ENCODE results near the gene HAS3.

GRCh38 chr16:69073181-69073702 is 32.2 kb upstream of the HAS3 start:
- TF ChIP-seq POLR2A (IDR thresholded peaks at IDR 0.05; ENCODE audit: low read length) (no peak), GATA1 (IDR thresholded peaks at IDR 0.05; ENCODE audit: low read depth, low read length) (no peak)

Measured in erythroblast (primary cell).